Stimulated activated CD8-positive, alpha-beta memory T cell treated with anti-CD3 and anti-CD28 coated beads, Interleukin-12 subunit alpha, Interleukin-12 subunit beta, amount 100 ng/mL, for 4 hours (primary cell): Measurements from ENCODE around the gene CIB2.

Experiments used
- DNase-seq: peaks from one replicate; pipeline ENCODE4 v3.0.0-alpha.2; 2020; ENCODE audit warnings: low read depth

The CIB2 gene

GRCh38 chr15:78107471-78107870 lies 23.8 kb downstream of the CIB2 start:
- DNase-seq: no peak

GRCh38 chr15:78105476-78106241 lies 25.6 kb downstream of the CIB2 start:
- DNase-seq: no peak

- DNase-seq: no peak
Measured at GRCh38 chr15:78104566-78105475, 26.4 kb downstream of the CIB2 start.

DNA sequence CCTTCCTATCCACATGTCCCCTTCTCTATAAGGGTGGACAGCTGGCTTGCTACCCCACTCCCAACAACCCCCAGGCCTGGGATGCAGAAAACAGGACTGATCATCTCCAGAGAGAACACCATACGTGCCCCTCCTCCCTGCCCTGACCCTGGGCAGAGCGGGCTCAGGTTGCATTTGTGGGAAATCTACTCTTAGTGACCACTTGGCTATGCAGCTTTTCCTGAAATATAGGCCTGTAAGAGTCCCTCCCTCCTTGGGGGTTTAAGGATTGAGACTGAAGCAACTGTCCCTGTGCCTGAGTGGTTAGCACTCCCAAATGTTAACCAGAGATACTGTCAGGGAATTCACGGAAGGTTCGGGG lies 27.1 kb downstream of the CIB2 start:
- DNase-seq: no peak

GRCh38 chr15:78103406-78104118 lies 27.7 kb downstream of the CIB2 start:
- peak; percentile 15 for DNase-seq

- no peak for DNase-seq
Measured at GRCh38 chr15:78102741-78103140, 28.5 kb downstream of the CIB2 start.

GRCh38 chr15:78102211-78102610 lies 29.0 kb downstream of the CIB2 start:
- DNase-seq: no peak

DNA sequence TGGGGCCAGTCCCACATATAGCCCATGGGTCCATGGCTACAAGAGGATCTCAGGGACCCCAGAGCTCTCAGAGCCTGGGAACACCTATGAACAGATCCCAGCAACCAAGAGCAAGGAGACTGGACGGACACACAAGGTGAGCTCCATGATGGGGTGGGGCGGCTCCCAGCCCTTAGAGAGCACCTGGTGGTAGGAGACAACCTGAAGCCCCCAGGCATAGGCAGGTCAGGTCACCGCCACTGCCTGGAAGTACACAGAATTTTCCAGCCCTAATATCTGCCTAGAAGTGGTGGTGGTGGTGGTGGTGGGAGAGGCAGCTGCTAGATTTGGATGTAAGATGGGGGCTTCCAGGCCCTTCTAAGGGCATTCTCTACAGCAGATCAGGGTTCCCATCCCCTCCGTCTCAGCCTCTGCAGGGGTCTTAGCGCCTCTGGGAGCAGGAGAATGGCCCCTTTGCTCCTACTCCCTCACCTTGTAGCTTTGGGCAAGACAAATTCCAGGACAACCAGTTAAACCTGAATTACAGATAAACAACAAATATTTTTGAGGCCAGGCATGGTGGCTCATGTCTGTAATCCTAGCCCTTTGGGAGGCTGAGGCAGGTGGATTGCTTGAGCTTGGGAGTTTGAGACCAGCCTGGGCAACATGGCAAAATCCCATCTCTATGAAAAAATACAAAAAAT lies 29.7 kb downstream of the CIB2 start:
- DNase-seq: no peak

GRCh38 chr15:78100886-78101285 lies 30.4 kb downstream of the CIB2 start:
- DNase-seq: no peak

DNA sequence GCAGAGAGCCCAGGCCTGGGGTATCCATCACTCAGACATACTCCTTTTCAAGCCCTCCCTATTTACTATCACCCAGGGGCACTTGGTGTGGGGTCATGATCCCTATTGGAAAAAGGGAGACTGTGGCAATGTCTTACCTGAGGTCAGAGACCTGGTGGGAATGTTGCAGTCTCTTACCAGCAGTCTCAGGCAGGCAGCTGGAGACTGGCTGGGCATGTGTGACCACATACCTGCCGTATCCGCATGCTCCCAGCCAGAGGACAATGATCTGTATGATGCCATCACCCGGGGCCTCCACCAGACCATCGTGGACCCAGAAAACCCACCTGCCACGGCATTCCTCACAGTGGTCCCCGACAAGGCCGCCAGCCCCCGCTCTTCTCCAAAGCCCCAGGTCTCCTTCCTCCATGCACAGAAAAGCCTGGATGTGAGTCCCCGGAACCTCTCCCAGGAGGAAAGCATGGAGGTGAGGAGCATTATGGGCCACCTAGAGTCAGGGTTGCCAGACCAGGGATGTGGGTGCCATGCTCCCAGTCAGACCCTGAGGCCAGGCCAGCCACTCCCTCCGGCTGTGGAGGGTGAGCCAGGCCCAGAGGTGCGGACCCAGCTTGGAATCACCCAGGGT lies 33.0 kb downstream of the CIB2 start:
- no peak for DNase-seq

GRCh38 chr15:78097667-78098066 lies 33.6 kb downstream of the CIB2 start:
- no peak for DNase-seq

DNA sequence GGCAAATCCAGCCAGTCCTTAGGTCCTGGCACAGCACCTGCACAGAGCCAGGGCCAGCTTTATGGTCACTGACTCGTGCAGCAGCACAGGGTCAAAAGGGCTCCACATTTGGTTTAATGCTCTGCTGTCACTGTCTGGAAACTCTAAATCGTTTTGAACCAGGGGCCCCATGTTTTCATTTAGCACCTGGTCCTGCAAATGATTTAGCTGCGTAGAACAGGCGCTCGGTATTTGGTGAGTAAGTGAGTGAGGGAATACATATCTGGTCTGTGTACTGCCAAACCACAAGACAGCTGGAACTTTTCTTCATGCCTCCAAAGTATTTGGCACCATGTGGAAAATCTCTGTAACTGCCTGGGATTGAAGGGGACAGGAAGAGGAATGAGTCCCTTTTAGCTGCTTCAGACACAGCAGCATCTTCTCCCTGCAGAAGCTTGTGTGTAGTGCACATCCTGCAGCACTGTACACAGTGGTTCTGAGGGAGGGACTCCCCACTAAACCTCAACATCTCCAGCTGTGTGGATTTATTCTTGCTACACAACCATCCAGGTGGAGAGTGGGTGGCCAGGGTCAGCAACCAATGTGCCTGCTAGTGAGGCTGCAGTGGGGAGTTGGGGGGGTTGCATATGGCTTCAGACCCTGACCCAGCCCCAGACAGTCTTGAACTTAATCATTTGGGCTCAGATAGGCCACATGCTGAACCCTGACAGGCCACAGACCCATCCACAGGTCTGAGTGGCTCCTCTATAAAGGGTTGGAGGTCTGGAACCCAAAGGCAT lies 37.8 kb downstream of the CIB2 start:
- DNase-seq: no peak

- DNase-seq: no peak
Measured at GRCh38 chr15:78092261-78093041, 38.8 kb downstream of the CIB2 start, which contains the start of gene SH2D7. SH2D7 (plus strand) TSS chr15:78092561; CDS start chr15:78092585, 24 bp downstream.

DNA sequence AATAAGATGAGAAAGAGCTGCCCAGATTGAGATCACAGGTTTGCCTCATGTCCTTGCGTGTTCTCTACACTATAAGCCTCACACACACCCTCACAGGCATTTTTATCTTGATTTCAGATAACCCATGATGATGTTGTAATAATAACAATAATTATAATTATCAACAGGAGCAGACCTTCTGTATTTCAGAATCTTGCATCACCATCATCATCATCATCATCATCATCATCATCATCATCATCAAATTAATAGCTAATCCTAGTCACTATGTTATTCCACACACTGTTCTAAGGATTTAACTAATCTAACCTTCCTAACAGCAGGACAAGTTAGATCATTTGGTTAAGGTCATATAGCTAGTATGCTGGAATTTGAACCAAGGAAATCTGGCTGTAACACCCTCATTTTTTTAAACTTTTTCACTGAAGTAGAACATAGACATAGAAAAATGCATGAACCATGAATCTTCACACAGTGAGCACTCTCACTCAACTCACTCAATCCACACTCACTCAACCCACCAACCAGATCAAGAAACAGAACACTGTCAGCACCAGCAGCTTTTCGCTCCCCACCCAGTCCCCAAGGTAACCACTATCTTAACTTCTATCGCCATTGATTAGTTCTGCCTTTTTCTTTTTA lies 40.7 kb downstream of the CIB2 start:
- DNase-seq: no peak

- no peak for DNase-seq
Measured at GRCh38 chr15:78088773-78089080, 42.5 kb downstream of the CIB2 start.

- no peak for DNase-seq
Measured at GRCh38 chr15:78087951-78088772, 43.1 kb downstream of the CIB2 start.

GRCh38 chr15:78085928-78086327 lies 45.3 kb downstream of the CIB2 start:
- no peak for DNase-seq

- no peak for DNase-seq
Measured at GRCh38 chr15:78084449-78084750, 46.8 kb downstream of the CIB2 start.
